ENCODE results near the gene ACP3. TPM values are rescaled to one million over a fixed set of nuclear protein-coding genes. Genes with fewer than 3 reads are reported as not detected.

Gene ACP3
- total RNA-seq, 2 donors from 2014 or later, result 5.6 to 5.9 TPM

DNA sequence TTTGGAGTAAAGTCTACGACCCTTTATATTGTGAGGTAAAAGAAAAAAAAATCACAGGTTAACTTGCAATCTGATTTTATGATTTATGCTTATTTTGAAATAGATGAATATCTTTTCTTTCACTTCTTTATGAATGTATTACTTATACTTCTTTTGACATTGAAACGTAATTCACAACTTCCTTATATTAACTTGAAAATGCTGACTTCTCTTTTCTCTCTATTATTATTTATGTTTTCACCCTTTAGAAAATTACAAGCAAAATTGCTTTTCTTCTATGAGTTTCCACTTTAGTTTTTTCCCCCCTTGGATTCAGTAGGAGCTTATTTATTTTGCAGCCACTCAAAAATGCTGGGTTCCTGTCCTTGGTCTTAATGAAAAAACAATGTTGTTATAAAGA is 25.4 kb downstream of the ACP3 start:
- ATAC-seq (ENCODE audit: insufficient number of reproducible peaks, low FRiP score, low read depth) (no peak), DNase-seq (ENCODE audit: low spot score) (no peak)
- TF ChIP-seq, protein P1, sequence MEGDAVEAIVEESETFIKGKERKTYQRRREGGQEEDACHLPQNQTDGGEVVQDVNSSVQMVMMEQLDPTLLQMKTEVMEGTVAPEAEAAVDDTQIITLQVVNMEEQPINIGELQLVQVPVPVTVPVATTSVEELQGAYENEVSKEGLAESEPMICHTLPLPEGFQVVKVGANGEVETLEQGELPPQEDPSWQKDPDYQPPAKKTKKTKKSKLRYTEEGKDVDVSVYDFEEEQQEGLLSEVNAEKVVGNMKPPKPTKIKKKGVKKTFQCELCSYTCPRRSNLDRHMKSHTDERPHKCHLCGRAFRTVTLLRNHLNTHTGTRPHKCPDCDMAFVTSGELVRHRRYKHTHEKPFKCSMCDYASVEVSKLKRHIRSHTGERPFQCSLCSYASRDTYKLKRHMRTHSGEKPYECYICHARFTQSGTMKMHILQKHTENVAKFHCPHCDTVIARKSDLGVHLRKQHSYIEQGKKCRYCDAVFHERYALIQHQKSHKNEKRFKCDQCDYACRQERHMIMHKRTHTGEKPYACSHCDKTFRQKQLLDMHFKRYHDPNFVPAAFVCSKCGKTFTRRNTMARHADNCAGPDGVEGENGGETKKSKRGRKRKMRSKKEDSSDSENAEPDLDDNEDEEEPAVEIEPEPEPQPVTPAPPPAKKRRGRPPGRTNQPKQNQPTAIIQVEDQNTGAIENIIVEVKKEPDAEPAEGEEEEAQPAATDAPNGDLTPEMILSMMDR (IDR thresholded peaks at IDR 0.05), result no peak
- Histone ChIP-seq H3K36me3 (no peaks in the 10 kb centered on the region), H3K27me3 (replicated peaks; ENCODE audit: insufficient read depth) (no peaks in the 10 kb centered on the region), H3K27ac (no peak overlapping the region), H3K4me3 (peak overlapping the region; percentile 50), H3K9me3 (no peaks in the 10 kb centered on the region), H3K4me1 (ENCODE audit: control insufficient read depth in 1 of 2, low read depth in 2 of 2) (peaks cover 0 to 3% of the 10 kb centered on the region in 2 donors)

DNA sequence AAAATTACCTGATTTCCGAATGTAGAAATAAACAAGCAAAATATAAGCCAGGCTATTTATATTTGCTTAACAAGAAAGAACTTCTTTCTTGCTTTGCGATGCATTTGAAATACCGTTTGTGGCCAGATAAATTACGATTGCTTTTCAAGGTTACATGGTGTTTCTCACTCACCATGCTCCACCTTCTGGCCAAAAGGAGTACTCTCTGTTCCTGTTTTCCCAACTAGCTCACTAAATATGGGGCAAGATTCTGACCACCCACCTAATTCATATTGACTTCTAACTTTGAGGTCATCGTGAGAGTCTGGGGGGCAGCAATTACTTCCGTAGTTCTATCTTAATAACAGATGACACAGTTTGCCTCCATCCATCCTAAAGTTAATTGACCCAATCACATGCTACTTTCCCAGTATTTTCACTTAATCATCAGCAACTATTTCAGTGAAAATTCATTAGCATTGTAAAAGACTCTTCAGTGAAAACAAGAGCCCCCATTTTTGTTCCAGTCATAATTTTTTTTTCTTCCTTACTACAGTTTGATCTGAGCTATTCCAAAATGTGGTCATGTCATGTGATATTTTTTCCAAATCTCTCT is 25.9 kb downstream of the ACP3 start:
- Histone ChIP-seq H3K4me1 (ENCODE audit: control insufficient read depth in 1 of 2, low read depth in 2 of 2) (peaks cover 0 to 3% of the 10 kb centered on the region in 2 donors), H3K4me3 (peak overlapping the region; percentile 50), H3K9me3 (no peaks in the 10 kb centered on the region), H3K36me3 (no peaks in the 10 kb centered on the region), H3K27ac (no peak overlapping the region), H3K27me3 (replicated peaks; ENCODE audit: insufficient read depth) (no peaks in the 10 kb centered on the region)
- no peak for DNase-seq (ENCODE audit: low spot score)
- ATAC-seq (ENCODE audit: insufficient number of reproducible peaks, low FRiP score, low read depth), result no peak
- TF ChIP-seq, protein P1 (IDR thresholded peaks at IDR 0.05), result peak; percentile 82

- DNase-seq (ENCODE audit: low spot score) (no peak), ATAC-seq (ENCODE audit: insufficient number of reproducible peaks, low FRiP score, low read depth) (no peak)
- no peak overlapping the region for H3K4me3 ChIP-seq
- no peaks in the 10 kb centered on the region for H3K27me3 ChIP-seq (replicated peaks; ENCODE audit: insufficient read depth)
- H3K36me3 ChIP-seq, result no peaks in the 10 kb centered on the region
- TF ChIP-seq, protein P1 (IDR thresholded peaks at IDR 0.05), result no peak
- peaks cover 0 to 3% of the 10 kb centered on the region in 2 donors for H3K4me1 ChIP-seq (ENCODE audit: control insufficient read depth in 1 of 2, low read depth in 2 of 2)
- no peak overlapping the region for H3K27ac ChIP-seq
- no peaks in the 10 kb centered on the region for H3K9me3 ChIP-seq
Observed at GRCh38 chr3:132344666-132345280, 27.6 kb downstream of the ACP3 start.

DNA sequence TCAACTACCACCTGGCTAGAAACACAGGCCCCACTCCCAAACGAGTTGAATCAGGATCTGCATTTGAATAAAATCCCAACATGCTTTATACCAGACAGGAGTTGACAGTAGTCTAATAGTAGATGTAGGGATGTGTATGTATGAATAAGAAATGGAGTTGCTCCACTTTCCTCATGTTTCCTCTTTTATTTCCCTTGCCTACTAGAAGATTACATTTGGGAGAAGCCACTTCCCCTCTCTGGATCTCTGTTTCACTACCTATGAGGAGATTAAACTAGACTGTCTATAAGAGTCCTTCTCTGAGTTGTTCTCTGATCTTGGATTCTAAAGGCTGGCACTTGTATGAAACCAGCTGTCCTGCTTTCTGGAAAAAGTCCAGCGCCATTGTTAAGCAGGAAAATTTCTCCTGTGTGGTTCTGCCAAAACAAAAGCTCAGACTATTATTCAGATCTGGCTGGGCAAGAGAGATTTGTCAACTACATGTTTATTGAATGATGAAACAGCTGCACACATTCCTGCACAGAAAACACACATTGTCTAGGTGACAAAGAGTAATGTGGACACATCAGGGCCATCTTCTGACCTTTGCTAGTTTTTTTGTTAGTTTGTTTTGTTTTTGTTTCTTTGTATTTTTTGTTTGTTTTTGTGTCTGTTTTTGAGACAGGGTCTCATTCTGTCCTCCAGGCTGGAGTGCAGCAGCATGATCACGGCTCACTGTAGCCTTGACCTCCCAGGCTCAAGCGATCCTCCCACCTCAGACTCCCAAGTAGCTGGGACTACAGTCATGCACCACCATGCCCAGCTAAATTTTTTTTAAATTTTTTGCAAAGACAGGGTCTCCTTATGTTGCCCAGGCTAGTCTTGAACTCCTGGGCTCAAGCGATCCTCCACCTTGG is 29.9 kb downstream of the ACP3 start:
- Histone ChIP-seq H3K4me1 (ENCODE audit: control insufficient read depth in 1 of 2, low read depth in 2 of 2) (peaks cover 0 to 3% of the 10 kb centered on the region in 2 donors), H3K27me3 (replicated peaks; ENCODE audit: insufficient read depth) (no peaks in the 10 kb centered on the region), H3K36me3 (no peaks in the 10 kb centered on the region), H3K9me3 (no peaks in the 10 kb centered on the region), H3K27ac (no peak overlapping the region), H3K4me3 (no peak overlapping the region)
- ATAC-seq (ENCODE audit: insufficient number of reproducible peaks, low FRiP score, low read depth) (no peak), DNase-seq (ENCODE audit: low spot score) (no peak)
- TF ChIP-seq, protein P1 (IDR thresholded peaks at IDR 0.05), result no peak

- H3K9me3 ChIP-seq, result no peaks in the 10 kb centered on the region
- H3K27ac ChIP-seq, result no peak overlapping the region
- no peak overlapping the region for H3K4me3 ChIP-seq
- no peaks in the 10 kb centered on the region for H3K27me3 ChIP-seq (replicated peaks; ENCODE audit: insufficient read depth)
- H3K4me1 ChIP-seq (ENCODE audit: control insufficient read depth in 1 of 2, low read depth in 2 of 2), result peaks cover 0 to 2% of the 10 kb centered on the region in 2 donors
- DNase-seq (ENCODE audit: low spot score), result no peak
- H3K36me3 ChIP-seq, result no peaks in the 10 kb centered on the region
- TF ChIP-seq, protein P1 (IDR thresholded peaks at IDR 0.05), result no peak
- ATAC-seq (ENCODE audit: insufficient number of reproducible peaks, low FRiP score, low read depth), result no peak
Observed at GRCh38 chr3:132347811-132348210, 30.6 kb downstream of the ACP3 start.

Measured in thoracic aorta (tissue), 2 donors.